ENCODE results near the gene MAST4.

The MAST4 gene

DNA sequence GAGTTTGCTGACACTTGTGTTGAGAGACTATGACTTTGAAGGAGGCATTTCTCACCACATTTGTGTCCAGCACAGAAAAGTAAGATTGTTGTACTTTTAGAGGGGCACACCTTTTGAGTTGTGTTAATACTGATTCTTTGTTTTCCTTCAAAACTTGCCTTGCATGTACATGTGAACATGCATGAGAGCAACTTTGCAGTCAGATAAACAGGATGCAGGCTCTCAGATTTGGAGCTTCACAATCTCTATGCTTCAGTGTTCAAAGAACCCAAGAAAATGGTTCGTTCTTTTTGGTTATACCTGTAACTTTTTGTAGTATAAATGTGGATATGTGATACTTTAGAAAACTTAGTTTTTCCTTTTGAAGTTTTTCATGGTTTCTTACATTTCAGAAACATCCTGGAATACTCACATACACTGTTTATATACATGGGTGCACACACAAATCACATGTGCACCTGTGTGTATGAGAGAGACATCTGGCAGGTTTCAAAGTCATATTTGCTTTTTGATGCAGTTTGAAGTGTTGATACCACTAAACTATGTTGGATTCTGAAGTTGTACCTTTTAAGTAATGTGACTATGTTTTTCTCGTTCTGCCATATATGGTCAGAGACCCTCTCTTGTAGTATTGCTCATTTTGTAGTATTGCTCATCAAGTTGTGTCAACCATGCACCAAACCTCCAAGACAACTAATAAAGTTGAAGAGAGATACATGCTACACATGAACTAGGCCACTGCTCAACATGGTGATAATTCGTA is 409.7 kb downstream of the MAST4 start:
- peak; percentile 38 for FAIRE-seq
- TF ChIP-seq POU2F2 (IDR thresholded peaks at IDR 0.05; ENCODE audit: low read depth, low read length) (no peak), POLR2A (IDR thresholded peaks at IDR 0.05; ENCODE audit: low read depth, low read length) (no peak), SPI1 (IDR thresholded peaks at IDR 0.05; ENCODE audit: low read depth, low read length) (no peak), TAF1 (IDR thresholded peaks at IDR 0.05; ENCODE audit: low read depth, low read length) (no peak), POLR2AphosphoS5 (IDR thresholded peaks at IDR 0.05; ENCODE audit: low read depth, low read length) (no peak), PAX5 (IDR thresholded peaks at IDR 0.05; ENCODE audit: insufficient read depth, low read length, severe bottlenecking) (no peak)
- no peak for DNase-seq (ENCODE audit: insufficient read length, low spot score)

DNA sequence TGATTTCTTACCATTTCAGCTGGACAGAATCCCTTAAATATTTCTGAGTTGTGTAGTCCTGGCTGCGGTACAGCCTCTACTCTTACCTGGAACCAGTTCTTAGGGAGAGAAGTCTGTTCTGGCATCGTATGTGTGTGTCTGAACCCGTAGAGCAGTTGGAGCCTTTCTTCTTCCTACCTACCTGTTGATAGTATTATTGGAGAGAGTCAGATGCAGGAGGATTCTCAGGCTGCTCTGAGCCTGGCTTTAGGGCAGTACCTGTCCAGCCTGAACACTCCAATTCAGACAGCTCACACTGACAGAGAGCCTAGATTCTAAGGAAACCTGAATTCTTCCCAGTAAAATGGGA is 410.3 kb downstream of the MAST4 start:
- TF ChIP-seq TAF1 (IDR thresholded peaks at IDR 0.05; ENCODE audit: low read depth, low read length) (no peak), POLR2A (IDR thresholded peaks at IDR 0.05; ENCODE audit: low read depth, low read length) (no peak)
- DNase-seq (ENCODE audit: insufficient read length, low spot score) (no peak), FAIRE-seq (no peak)

DNA sequence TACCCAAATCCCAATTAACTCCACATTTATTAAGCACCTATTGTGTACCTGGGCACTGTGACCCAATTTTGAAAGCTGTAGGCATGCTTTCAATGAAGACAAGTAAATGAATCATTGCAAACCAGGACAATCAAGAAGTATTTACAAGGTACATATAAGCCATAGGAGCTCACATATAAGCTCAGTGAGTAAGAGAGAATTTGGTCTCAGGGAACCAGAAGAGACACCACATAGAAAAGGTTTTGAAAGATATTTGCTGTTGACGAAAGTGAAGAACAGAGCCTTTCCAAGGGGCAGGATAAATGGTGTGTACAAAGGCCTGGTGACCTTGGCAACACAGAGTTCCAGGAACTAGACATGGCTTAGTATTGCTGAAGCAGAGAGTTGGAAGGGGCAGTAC is 412.8 kb downstream of the MAST4 start:
- TF ChIP-seq POLR2A (IDR thresholded peaks at IDR 0.05; ENCODE audit: low read depth, low read length) (no peak), SPI1 (IDR thresholded peaks at IDR 0.05; ENCODE audit: low read depth, low read length) (no peak), POU2F2 (IDR thresholded peaks at IDR 0.05; ENCODE audit: low read depth, low read length) (no peak), TAF1 (IDR thresholded peaks at IDR 0.05; ENCODE audit: low read depth, low read length) (no peak), POLR2AphosphoS5 (IDR thresholded peaks at IDR 0.05; ENCODE audit: low read depth, low read length) (no peak), PAX5 (IDR thresholded peaks at IDR 0.05; ENCODE audit: insufficient read depth, low read length, severe bottlenecking) (no peak)
- no peak for FAIRE-seq
- no peak for DNase-seq (ENCODE audit: insufficient read length, low spot score)

DNA sequence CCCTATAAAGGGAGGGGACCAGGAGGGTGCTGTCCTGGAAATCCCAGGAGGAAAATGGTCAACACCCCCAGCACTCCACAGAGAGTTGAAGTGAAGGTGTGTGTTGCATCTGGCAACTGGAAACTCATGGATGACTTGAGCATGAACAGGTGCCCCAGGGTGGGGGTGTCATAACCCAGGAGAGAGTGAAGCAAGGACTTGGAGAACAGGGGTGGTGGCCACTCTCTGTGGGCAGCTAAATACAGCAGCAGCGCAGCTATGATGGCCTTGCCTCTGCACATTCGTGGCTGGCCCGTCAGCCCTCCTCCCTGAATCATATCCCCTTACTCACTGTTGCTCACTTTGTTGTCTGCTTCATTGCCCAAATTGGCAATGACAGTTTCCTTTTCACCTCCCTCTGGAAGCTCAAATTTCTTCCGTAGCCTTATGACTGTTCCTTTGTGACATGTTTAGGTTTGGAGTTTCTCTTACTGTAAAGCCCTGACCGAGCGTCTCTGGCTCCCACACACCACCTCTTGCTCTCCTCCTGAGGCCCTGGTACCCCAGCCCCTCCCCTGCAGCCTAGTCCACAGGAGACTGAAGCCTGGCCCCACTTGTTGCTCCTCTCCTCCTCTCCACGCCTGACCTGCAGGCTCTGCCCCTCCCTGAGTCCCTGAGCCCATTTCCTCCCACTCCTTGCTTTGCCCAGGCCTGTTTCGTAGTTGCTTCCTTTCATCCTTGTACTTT is 414.7 kb downstream of the MAST4 start:
- FAIRE-seq = no peak
- TF ChIP-seq POU2F2 (IDR thresholded peaks at IDR 0.05; ENCODE audit: low read depth, low read length) = no peak
- no peak for TF ChIP-seq POLR2AphosphoS5 (IDR thresholded peaks at IDR 0.05; ENCODE audit: low read depth, low read length)
- TF ChIP-seq PAX5 (IDR thresholded peaks at IDR 0.05; ENCODE audit: insufficient read depth, low read length, severe bottlenecking) = no peak
- no peak for DNase-seq (ENCODE audit: insufficient read length, low spot score)

DNA sequence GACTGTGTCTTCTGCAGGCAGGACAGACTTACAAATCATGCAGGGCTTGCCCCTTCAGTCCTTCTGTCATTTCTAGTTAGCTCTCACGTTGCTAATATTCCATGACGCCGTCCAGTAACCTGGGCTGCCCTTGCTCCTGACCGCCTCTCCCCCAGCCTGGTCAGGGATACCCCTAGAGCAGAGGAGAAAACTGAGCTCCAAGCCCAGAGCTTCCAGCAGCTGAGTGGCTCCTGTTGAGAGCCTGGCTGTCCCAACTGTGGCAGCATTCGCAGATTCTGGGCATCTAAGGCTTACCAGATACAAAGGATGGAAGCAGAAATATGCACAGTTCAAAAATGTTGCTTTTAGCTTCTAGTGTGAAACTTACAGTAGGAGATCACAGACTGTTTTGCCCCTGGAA is 415.2 kb downstream of the MAST4 start:
- FAIRE-seq (no peak), DNase-seq (ENCODE audit: insufficient read length, low spot score) (no peak)
- no peak for TF ChIP-seq PAX5 (IDR thresholded peaks at IDR 0.05; ENCODE audit: insufficient read depth, low read length, severe bottlenecking)
- TF ChIP-seq SPI1 (IDR thresholded peaks at IDR 0.05; ENCODE audit: low read depth, low read length) = no peak
- no peak for TF ChIP-seq POLR2AphosphoS5 (IDR thresholded peaks at IDR 0.05; ENCODE audit: low read depth, low read length)
- TF ChIP-seq POU2F2 (IDR thresholded peaks at IDR 0.05; ENCODE audit: low read depth, low read length) = no peak
- TF ChIP-seq TAF1 (IDR thresholded peaks at IDR 0.05; ENCODE audit: low read depth, low read length) = no peak
- no peak for TF ChIP-seq POLR2A (IDR thresholded peaks at IDR 0.05; ENCODE audit: low read depth, low read length)

DNA sequence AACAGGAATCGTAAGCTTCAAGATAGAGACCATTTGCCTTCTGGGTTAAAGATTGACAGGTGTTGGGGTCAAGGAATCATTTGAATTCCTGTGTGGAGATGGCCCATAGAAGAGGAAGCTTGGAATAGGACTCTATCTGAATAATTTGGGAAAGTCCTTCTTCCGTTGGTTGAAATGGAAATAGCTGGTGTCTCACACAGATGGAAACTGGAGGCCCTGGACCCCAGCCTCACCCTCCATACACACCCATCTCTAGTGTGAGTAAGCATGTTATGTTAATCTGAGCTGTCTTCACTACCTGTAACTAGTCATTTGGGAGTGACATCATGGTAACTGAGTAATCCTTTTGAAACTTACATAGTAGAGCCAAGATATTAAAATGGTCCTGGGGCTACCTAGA is 416.0 kb downstream of the MAST4 start:
- TF ChIP-seq SPI1 (IDR thresholded peaks at IDR 0.05; ENCODE audit: low read depth, low read length) (no peak), PAX5 (IDR thresholded peaks at IDR 0.05; ENCODE audit: insufficient read depth, low read length, severe bottlenecking) (no peak), POLR2A (IDR thresholded peaks at IDR 0.05; ENCODE audit: low read depth, low read length) (no peak)
- DNase-seq (ENCODE audit: insufficient read length, low spot score) = no peak

DNA sequence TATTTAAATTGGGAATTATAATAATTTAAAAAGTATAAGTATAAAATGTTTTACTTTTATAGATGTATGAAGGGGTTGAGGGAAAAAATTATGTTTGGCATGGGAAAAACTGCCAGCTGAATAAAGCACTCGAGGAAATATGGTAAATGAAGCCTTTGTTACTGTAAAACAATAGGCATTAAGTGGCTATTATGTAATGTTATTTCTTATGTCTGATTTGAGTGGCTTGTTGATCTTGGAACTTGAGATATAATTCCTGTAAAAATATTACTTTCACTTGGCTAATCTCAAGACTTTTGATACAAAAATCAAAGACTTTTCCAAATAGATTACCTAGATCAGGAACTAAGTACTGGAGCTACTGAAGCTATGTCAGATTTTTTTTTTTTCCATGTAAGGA is 417.5 kb downstream of the MAST4 start:
- FAIRE-seq = no peak
- no peak for TF ChIP-seq SPI1 (IDR thresholded peaks at IDR 0.05; ENCODE audit: low read depth, low read length)
- no peak for DNase-seq (ENCODE audit: insufficient read length, low spot score)

More for the DNA sequence above, 416.0 kb downstream of the MAST4 start:
- FAIRE-seq = no peak

DNA sequence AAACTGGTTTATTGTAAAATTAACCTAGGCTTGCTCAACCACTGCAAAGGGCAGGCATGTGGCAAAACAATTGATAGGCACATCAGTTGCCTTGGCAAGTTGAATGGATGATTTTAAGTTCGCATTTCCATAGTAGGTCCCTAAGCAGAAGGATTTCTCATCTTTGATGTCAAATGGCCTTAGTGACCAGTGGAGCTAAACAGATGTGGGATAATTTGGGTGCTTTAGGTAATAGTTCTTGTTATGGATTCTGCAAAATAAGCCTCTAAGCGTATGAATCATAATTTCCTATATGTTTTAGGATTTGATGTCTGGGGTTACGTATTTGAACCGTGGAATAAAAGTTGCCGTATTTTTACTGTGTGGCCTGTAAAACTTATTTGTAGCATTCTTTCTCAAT is 418.0 kb downstream of the MAST4 start:
- FAIRE-seq (no peak), DNase-seq (ENCODE audit: insufficient read length, low spot score) (no peak)
- TF ChIP-seq PAX5 (IDR thresholded peaks at IDR 0.05; ENCODE audit: insufficient read depth, low read length, severe bottlenecking) = no peak

DNA sequence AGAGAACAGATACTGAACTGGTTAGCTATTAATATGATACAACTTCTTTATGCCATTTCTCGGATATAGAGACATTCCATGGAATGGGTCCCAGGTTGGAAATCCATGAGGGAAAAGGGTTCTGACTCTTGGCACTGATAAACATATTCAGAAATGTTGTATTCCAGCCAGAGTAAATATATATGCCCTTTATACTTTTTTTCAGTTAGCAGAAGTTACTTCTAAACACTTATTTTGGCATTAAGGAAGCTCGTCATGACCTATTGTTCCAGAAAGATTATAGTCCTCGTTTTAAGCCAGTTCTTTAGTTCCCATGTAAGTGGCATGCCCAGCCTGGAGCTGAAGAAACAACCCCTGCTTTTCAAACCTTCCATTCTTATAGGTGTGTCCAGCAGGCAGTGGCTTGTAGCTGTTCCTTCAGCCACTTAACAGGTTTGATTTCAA is 418.8 kb downstream of the MAST4 start:
- FAIRE-seq = no peak
- DNase-seq (ENCODE audit: insufficient read length, low spot score) = no peak
- no peak for TF ChIP-seq TAF1 (IDR thresholded peaks at IDR 0.05; ENCODE audit: low read depth, low read length)
- no peak for TF ChIP-seq POLR2A (IDR thresholded peaks at IDR 0.05; ENCODE audit: low read depth, low read length)
- TF ChIP-seq POLR2AphosphoS5 (IDR thresholded peaks at IDR 0.05; ENCODE audit: low read depth, low read length) = no peak
- no peak for TF ChIP-seq PAX5 (IDR thresholded peaks at IDR 0.05; ENCODE audit: insufficient read depth, low read length, severe bottlenecking)
- no peak for TF ChIP-seq POU2F2 (IDR thresholded peaks at IDR 0.05; ENCODE audit: low read depth, low read length)
- no peak for TF ChIP-seq SPI1 (IDR thresholded peaks at IDR 0.05; ENCODE audit: low read depth, low read length)

DNA sequence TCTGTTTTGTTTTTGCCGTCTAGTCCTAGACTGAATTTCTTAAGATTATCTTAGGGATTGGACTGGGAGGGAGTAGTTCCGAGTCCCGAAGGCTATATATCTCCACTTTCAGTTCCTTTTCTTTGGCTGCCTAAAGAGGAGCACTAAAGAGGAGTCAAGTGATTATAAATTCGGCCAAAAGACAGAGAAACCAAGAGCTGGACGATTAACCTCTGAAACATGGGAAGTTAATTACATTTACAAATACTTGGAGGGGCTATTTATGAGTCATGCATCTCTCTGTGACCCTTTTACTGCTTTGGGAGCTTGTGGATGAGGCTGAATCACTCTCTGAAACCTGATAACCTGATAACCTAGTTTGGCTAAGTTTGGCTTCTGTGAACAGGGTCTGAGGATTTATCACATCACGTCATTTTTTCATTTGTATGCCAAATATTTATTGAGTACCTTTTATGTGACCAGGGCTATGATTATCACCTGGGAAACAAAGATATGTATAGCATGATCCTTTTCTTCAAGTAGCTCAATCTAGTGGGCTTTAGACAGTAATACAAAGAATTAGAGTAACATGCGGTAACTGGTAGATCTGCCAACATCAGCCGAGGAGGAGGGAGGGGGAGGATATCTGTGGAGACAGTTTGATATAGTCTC is 419.5 kb downstream of the MAST4 start:
- DNase-seq (ENCODE audit: insufficient read length, low spot score) (no peak), FAIRE-seq (no peak)
- no peak for TF ChIP-seq SPI1 (IDR thresholded peaks at IDR 0.05; ENCODE audit: low read depth, low read length)
- no peak for TF ChIP-seq POU2F2 (IDR thresholded peaks at IDR 0.05; ENCODE audit: low read depth, low read length)

All from GM12891 (cell line).